SIG-M5 (cell line): ENCODE results near the gene TCP1.
"Not testable (repeated sequence)": the region's sequence is repeated elsewhere in the genome, so short reads cannot be mapped to it uniquely, and the experiment has no call there.

Source experiments
- DNase-seq: peaks from one replicate; lab custom pipeline; 2025; lab: John Stamatoyannopoulos, UW

The TCP1 gene

GRCh38 chr6:159816775-159817174, 27.4 kb upstream of the TCP1 start:
- DNase-seq: not testable (repeated sequence)

GRCh38 chr6:159815410-159815809, 26.0 kb upstream of the TCP1 start:
- no peak for DNase-seq

- no peak for DNase-seq
Observed at GRCh38 chr6:159813781-159814180, 24.4 kb upstream of the TCP1 start.

GRCh38 chr6:159809149-159809548, 19.7 kb upstream of the TCP1 start:
- no peak for DNase-seq

GRCh38 chr6:159808647-159809046, 19.2 kb upstream of the TCP1 start:
- no peak for DNase-seq

- DNase-seq: no peak
Observed at GRCh38 chr6:159807150-159807858, 17.9 kb upstream of the TCP1 start.

- peak; percentile 26 for DNase-seq
Observed at GRCh38 chr6:159806021-159806458, 16.6 kb upstream of the TCP1 start.

GRCh38 chr6:159805440-159806020, 16.1 kb upstream of the TCP1 start:
- DNase-seq: peak; percentile 11

GRCh38 chr6:159804504-159804903, 15.1 kb upstream of the TCP1 start:
- DNase-seq: no peak

GRCh38 chr6:159801935-159802334, 12.5 kb upstream of the TCP1 start:
- DNase-seq: peak; percentile 61

- no peak for DNase-seq
Observed at GRCh38 chr6:159800141-159800865, 10.9 kb upstream of the TCP1 start, which contains the start of gene PNLDC1. Gene PNLDC1, plus strand, starts transcription at chr6:159800276. Its CDS starts 32 bp downstream, at chr6:159800308.

- DNase-seq: no peak
Observed at GRCh38 chr6:159797554-159797953, 8.2 kb upstream of the TCP1 start.

- DNase-seq: not testable (repeated sequence)
Observed at GRCh38 chr6:159794976-159795375, 5.6 kb upstream of the TCP1 start.

GRCh38 chr6:159790956-159791598, 1.7 kb upstream of the TCP1 start:
- no peak for DNase-seq

- DNase-seq: peak; percentile 77
Observed at GRCh38 chr6:159790149-159790955, 950 bp upstream of the TCP1 start, which contains the start of gene MRPL18. Gene MRPL18, plus strand, starts transcription at chr6:159790467. Its CDS starts 121 bp downstream, at chr6:159790588.

- DNase-seq: no peak
Observed at GRCh38 chr6:159788753-159789376, 537 bp downstream of the TCP1 start.

GRCh38 chr6:159788276-159788675, 1.1 kb downstream of the TCP1 start:
- DNase-seq: no peak

GRCh38 chr6:159778542-159779103, 10.8 kb downstream of the TCP1 start:
- DNase-seq: no peak

- no peak for DNase-seq
Observed at GRCh38 chr6:159778131-159778530, 11.3 kb downstream of the TCP1 start.

GRCh38 chr6:159777240-159777904, 12.0 kb downstream of the TCP1 start:
- DNase-seq: no peak
